DMS 273 treated with DMSO at 0.1 percent for 48 hours (cell line): ENCODE results near the gene BTK.
A peak's percentile ranks its signal among the peaks of the same experiment; 100 is the strongest.

Experiments
- DNase-seq: peaks from one replicate; lab custom pipeline; 2025; lab: John Stamatoyannopoulos, UW

The BTK gene

DNA sequence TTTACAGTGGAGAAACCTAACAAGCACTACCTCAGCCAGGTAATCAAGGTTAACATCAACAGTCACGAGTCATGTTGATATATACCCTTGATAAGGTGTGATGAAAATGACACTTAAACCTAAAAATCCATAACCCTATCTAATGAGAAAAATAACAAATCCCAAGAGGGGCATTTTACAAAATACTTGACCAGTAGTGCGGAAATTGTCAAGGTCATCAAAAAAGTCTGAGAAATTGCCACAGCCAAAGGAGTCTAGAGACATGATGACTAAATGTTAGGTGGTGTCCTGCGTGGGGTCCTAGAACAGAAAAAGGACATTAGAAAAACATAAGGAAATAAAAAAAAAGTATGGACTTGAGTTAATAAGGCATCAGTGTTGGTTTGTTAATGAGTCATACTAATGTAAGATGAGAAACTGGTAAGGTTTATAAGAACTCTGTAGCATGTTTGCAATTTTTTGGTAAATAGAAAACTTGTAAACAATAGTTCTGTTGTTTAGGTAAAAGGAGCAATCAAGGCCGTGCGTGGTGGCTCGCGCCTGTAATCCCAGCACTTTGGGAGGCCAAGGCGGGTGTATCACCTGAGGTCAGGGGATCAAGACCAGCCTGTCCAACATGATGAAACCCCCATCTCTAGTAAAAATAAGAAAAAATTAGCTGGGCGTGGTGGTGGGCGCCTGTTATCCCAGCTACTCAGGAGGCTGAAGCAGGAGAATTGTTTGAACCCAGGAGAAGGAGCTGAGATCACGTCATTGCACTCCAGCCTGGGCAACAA, 7.7 kb upstream of the BTK start:
- no peak for DNase-seq

DNA sequence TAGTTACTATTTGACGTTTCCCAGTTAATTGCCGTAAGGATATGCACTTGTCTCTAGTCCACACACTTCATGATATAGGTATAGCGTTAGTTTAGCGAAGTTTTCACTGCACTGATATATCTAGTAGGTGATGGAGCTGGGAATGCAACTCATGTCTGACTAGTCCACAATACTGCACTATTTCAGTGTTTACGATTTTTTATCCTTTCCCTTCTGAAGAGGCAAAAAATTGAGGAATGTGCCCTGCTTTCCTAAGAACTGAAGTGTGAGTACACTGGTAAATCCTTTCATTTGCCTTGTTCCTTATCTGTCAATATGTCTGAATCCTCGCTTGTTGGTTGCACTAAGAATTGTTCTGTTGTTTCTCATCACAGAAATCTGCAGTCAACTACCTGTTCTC, 5.8 kb upstream of the BTK start:
- DNase-seq = no peak

DNA sequence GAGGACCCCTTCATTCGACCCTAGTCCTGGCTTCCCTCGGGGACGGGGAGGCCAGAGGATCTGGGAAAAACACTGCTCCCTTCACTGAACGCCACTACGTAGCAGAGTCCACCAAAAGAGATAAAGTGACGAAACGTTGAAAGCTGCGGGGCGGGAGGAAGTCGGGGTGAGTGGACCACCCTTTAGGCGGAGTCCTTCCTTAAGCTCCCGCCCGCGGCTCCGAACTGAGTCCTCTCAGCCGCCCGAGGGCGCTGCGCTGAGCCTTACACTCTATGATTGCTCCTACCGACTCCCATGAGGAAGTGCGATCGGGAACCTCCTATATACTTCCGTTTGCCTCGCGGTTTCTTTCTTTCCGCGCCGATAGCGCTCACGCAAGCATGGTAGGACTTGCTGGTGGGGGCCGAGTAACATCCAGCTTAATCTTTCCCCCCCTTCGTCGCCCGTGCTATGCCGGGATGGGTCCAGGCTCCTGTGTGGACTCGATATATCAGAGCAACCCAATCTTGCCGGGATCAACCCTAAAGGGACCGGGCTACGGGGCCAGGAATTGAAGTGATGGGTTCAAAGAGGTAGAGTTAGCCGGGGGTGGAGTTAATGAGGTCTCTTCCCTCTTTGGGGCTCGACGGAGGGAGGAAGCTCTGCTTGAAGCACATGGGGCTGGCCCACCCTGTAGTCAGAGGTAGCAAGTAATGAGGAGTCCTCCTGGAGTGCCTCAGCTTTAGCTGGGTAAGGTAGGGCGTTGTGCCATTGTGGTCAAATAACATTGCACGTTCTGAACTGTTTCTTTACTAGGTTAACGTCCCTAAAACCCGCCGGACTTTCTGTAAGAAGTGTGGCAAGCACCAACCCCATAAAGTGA, 4.9 kb upstream of the BTK start, which contains the start of gene RPL36A:
Gene RPL36A (plus strand): TSS at position 348 of the 862 bp plus-strand sequence. CDS start 33 bp downstream, at position 381.
- peak; percentile 81 for DNase-seq

DNA sequence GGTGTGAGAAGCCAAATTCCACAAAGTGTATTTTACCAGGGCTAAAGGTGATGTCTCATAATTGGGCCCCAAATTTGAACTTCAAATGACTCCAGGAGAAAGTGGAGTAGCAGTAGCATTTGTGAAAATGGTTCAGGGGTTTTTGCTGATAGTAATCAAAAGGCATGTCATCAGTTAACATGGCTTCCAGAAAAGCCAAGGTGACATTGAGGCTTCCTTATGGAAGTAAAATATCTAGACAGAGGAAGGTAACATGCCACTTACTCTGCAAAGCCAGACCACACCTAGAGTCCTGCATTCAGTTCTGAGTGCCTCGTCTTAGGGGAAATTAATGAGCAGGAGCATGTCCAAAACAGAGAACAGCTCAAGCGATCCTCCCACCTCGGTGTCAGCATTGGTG, 2.6 kb upstream of the BTK start:
- DNase-seq = no peak

DNA sequence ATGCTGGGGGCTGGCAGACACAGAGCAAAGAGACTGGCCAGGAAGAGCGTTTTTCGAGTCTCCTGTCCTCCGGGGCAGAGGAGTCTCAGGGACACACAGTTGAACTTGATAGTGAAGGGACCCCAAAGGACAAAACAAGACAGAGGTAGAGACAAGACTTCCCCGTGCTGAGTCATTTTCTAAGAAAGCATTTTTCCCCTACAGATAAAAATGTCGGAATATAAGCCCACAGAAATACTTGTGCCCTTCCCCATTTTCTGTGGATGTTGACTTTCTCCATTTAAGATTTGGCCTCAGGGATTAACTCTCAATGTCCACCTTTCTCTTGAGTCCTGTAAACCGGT, 523 bp upstream of the BTK start:
- DNase-seq = no peak

DNA sequence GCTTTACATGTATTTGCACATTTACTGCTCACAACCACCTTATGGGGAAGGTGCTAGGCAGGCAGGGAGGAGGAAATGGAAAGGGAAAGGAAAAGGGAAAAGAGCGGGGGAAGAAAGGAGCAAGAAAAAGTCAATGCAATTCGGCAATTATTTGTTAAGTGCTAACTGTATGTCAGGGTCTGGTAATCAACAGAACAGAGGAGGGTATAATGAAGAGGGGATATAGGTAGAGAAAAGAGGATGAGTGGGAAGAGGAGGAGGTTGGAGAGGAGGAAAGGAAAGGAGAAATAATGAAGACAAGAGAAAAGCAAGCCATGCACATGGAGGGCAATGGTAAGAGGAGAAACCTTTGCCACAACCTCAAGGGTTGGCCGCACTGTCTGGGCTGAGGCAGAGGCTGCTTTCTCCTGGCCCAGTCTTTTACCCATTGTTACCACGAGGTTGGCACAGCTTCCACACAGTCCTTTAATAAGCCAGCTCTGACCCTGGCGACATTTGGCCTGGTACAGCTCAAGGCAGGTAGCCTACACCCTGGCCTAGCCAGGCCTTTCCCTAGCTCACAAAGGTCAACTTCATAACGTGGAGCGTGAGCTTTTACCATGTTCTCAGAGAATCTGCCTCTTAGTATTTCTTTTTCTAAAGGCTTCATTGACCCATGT, 836 bp downstream of the BTK start:
- DNase-seq = no peak

DNA sequence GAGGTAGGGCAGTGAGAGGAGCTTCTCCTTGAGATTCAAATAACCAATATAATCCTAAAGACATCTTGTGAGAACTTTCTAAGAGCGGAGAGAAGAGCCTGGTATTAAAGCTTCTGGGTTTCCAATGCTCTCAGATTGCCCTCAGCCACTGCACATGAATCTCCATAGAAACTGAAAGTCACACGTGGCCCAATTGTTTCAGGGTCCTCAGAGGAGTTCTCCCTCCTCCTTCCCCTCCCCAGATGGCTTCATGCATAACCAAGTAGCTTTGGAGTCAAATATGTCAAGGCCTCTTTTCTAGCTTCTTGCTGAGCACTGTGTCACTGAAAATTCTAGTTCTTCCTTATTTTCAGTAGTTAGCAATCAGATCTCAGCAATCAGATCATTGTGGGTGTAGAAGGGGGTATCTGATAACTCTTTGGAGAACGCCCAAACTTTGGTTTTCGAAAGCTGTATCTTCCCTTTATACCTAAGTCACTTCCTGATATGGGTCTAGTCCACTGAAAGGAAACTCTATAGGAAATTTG, 2.2 kb downstream of the BTK start:
- DNase-seq = no peak

DNA sequence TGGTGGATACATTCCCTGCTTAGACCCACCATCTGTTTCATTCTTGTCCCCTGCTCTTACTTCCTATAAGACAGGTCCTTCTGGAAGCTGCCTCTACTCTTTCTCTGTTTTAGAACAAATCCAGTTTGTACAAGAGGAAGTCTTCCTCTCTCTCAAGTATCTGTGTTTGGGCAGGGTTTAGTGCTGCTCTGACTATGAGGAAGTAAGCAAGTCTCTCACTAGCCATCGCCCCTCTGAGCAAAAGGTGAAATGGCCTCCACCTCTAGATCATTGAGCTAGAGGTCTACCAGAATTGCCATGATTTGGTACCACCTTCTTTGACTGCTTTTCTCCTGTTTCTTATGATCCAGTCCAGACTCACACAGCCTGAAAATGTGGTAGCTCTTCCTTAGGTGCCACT, 8.4 kb downstream of the BTK start:
- DNase-seq = no peak

DNA sequence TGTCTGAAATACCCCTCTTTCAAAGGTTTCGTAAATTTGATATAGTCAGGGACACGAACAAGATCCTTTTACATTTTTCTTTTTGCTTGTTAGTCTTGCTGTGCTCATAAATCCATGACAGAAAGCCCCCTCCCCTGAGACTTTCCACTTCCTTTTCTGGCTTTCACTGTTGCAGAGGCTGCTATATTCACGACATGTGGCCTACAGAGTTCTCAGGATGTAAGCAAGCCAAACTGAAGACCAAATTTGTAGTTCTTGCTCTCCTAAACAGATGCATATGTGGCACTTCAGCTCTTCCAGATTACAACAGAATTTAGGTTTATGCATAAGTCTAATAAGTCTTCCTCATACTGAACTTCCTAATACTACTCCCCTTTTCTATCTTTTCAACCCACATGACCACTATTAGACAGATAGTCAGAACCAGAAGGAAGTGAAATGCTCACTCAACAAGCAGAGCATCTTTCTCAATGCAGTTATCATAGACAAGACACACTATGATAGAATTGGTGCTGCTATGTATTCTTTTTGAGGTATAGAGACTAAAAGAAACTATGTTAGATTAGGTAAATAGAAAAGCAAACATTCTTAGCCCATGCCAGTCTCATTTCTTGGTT, 15.0 kb downstream of the BTK start:
- DNase-seq = no peak

DNA sequence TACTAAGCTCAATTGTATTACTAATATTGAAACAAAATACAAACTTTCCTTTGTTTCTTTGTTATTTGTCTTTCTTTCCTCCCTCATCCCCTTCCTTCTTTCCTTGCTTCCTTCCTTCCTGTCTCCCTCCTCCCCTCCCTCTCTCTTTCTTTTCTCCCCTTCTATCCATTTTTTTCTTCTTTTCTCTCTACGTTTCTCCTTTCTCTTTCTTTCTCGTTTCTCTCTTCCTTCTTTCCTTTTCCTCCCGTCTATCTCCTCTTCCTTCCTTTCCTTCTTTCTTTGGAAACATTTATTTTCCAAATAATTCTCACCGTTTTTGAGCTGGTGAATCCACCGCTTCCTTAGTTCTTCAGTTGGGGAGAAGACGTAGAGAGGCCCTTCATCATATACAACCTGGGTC, 16.3 kb downstream of the BTK start:
- DNase-seq = no peak

DNA sequence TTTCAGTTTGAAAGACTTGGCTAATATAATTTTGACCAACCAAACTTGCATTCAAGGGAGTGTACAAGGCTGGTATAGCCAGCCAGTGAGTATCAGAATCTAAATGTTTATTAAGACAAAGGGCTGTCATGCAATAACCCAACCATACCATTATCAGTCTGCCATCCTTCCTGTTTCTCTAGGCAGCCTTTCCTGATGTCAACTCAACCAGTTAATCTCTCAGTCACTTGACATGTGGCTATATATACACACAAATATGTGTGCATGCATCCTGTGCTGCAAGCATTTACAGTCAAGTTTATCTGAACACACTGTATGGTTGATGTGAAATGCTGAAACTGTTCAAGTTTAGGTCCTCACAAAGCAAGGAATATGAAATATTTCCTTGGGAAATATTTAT, 17.2 kb downstream of the BTK start:
- no peak for DNase-seq

DNA sequence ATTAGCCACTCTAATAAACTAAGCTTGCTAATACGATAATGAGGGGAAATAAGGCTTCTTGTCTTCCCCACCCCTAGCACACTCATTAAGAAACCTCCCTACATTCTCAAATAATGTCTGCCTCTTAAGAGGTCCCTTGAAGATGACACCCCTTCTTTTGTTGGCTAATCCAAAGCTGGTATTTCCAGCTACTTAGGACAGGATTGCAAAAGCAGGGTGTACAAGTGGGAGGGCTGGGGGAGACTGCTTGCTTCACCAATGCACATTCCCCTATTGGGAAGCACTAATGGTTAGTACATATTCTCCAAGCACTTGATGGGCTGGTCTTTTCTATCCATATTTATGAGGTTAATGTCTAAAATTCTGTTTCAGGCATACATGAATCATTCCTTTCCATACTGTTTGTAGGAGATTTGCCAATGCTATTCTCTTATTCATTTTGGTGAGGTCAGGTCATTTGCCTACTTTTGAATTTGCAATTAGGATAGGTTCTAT, 20.6 kb downstream of the BTK start:
- DNase-seq = no peak

DNA sequence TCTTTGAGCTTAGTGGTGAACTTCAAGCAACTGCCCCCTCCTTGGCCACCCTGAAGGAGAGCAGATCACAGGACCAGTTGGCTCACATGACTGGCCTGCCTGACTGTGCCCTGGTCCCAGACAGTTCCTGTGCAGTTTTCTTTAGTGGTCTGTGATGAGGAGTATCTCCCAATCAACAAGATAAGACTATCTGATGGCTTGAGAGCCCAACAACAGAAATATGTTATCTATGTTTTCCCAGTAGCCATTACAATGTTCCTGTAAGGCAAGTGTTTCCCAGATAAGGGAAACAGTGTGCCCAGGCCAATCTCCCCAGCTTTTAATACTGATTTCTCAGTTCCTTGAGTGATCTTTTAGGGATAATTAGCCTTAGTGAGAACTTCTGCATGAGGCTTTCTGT, 23.2 kb downstream of the BTK start:
- no peak for DNase-seq

DNA sequence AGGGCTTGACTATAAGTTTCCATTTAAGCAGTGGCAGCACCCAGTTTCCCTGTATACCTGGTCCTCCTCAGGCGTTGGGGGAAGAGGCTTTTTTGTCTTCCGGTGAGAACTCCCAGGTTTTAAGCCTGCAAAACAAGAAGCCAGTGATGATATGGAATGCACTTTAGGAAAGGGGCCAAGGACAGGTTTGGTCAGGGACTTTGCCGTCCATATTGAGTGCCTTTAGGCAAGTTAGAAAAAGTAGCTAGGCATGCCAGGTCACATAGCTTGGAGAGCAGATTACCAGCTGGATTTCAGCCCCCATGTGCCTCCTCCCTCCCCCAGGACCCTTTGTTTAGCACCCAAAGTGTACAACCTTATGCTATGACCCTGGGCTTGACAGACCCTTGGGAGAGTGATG, 23.9 kb downstream of the BTK start:
- DNase-seq = no peak

DNA sequence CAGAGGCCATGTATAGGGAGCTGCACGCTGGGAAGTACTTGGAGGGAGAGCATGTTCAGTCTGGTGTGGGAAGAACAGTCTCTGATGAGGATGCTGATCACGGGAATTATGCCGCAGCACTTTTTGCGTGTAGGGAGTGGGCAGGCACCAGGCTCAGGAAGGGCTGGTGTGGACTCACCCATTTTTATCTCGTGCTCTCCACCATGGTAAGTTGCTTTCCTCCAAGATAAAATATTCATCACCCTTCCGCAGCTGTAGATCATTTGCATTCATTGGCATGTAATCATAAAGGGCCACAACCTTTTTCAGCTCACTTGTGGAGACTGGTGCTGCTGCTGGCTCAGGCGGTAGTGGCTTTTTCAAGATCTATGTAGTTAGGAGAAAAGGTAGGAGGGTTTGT, 25.6 kb downstream of the BTK start:
- no peak for DNase-seq

DNA sequence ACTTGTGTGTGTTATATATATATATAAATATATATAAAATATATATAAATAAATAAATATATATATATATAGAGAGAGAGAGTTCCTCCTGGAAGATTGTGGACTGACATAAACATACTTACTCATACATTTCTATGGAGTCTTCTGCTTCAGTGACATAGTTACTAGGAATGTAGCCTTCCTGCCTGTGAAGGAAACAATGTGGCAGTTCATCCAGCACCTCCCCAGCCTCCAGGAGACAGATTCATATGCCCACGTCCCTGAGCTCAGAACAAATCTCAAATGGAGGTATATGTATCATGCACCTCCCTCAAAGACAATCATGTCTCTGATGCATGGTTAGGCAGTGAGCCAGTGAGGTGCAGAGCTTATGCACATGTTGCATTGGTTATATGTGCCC, 26.0 kb downstream of the BTK start:
- no peak for DNase-seq

DNA sequence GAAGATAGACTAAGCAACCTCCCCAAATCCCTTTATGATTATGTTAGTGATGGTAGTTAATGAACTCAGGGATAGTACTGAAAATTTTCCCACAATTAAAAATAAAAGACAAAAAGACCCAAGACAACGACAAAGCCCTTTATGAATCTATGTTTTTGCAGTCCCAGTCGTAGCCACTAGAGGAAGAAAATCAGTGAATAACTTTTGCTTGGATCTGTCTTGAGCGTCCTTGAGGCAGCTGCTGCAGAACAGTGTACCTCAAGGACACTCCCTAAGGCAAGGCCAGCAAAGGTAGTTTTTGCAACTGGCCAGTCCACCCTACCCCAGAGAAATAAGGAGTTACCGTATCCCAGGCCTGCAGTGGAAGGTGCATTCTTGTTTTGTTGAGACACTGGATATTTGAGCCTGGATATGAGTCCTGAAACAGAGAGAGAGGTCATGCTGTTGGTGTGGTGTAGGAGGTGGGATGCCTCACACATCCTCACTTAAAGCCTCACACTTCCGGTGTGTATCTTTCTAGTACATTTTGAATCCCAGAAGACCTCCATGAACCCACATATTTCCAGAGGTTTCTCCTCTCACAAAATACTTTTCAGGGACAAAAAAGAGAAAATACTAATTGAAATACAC, 28.7 kb downstream of the BTK start:
- DNase-seq = no peak

DNA sequence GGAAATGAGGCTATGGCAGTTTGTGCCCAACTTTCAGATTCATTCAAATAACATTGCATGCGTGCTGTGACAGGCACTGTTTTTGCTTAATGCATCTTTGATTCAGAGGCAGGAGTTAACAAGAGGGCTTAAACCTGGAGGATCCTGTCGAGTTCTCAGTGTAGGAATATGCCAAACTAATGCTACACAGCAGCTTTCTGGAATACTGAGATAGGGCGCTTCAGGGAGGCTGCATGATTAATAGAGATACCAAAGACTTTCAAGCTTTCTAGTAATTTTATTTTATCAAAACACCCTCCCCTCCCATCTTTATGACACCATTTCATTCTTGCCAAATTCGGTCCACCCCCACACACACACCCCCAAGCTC, 36.8 kb downstream of the BTK start:
- DNase-seq = no peak

DNA sequence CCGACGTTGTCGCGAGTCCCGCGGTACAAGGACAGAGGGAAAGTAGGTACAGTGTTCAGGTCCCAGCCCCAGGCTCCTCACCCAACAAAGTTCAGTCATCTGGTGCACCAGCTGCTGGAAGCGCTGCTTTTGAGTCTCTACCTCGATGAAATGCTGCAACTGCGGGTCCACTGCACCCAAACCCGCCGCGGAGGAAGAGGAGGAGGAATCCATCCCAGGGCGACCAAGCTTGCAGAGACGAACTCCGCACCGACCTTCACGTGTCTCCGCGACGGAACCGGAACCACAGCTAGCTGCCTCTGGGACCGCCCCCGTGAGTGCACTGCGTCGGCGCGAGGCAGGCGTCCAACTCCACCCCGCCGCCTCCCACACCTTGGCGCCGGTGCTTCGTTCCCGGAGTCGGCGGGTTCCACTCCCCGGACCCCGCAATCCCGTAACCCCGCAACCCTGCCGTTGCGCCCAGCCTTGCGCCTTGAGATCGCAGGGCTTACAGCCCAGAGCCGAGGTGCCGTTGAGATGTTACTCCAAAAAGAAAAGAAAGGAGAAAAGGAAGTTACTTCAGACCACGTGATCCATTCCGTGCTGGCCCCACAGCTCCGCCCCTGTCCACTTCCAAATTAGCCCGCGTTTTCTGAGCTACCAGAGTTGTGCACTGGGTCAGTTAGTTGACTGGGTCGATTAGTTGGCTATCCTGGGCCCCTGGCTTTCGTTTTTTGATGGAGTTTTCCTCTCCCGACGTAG, 37.4 kb downstream of the BTK start, which contains the start of gene TIMM8A:
Gene TIMM8A (minus strand): TSS at position 291 of the 741 bp plus-strand sequence. CDS start 78 bp downstream, at position 213.
- peak; percentile 56 for DNase-seq

DNA sequence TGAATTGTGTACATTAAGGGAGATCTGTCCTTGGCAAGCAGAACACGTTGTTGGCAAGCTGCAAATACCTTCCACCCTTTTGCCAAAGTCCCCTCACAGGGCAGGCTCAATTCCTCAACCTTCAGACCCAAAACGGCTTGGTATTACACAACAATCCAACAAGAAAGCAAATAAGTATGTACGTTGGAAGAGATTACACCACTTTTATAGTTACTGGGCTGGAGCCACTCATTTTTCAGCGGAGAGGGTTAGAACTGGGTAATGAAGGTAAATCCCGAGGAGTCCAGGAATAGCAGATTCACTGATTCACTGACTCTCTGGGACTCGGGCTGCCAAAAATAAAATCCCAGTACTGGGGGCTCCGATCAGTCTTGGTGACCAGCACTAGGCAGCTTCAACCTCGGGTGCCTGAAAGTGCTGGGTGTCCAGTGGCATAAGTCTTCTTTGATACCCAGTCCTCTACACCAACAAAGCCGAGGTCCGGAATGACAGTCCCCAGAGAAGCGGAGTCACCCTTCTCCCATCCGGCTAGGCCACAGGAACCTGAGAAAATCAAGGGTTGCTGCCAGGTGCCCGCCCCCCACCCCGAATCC, 38.0 kb downstream of the BTK start:
- DNase-seq = no peak
